ENCODE data around the gene PNCK. TPM values are rescaled to one million over a fixed set of nuclear protein-coding genes. Genes with fewer than 3 reads are reported as not detected.

PNCK gene
- total RNA-seq, 1 donor from 2014 or later = 1.1 TPM

- H3K27me3 Mint-ChIP-seq (ENCODE audit: low read depth, unreplicated experiment) = no peaks in the 10 kb centered on the region
- Histone ChIP-seq H3K9ac (ENCODE audit: low read length) (no peak overlapping the region), H3K27ac (ENCODE audit: low read depth, low read length) (no peak overlapping the region), H3K27me3 (ENCODE audit: insufficient read depth, low read length) (no peaks in the 10 kb centered on the region), H3K4me2 (ENCODE audit: low read length) (no peak overlapping the region), H3K4me1 (ENCODE audit: insufficient read depth, low read length) (peaks cover 14% of the 10 kb centered on the region), H4K20me1 (ENCODE audit: insufficient read depth, low read length) (peaks cover 31% of the 10 kb centered on the region), H2AFZ (ENCODE audit: low read depth, low read length) (no peak overlapping the region), H3K9me3 (ENCODE audit: insufficient read depth, low read depth, low read length) (no peaks in the 10 kb centered on the region), H3K79me2 (ENCODE audit: insufficient read depth, low read length) (peaks cover 38% of the 10 kb centered on the region), H3K4me3 (ENCODE audit: insufficient read depth, low read depth, low read length) (no peak overlapping the region), H3K36me3 (ENCODE audit: insufficient read depth, low read length) (peaks cover 13% of the 10 kb centered on the region)
- no peaks in the 10 kb centered on the region for H3K9me3 Mint-ChIP-seq (ENCODE audit: unreplicated experiment)
- no peak for TF ChIP-seq EZH2 (IDR thresholded peaks at IDR 0.05; ENCODE audit: insufficient read depth, low read length)
- TF ChIP-seq, protein P1, sequence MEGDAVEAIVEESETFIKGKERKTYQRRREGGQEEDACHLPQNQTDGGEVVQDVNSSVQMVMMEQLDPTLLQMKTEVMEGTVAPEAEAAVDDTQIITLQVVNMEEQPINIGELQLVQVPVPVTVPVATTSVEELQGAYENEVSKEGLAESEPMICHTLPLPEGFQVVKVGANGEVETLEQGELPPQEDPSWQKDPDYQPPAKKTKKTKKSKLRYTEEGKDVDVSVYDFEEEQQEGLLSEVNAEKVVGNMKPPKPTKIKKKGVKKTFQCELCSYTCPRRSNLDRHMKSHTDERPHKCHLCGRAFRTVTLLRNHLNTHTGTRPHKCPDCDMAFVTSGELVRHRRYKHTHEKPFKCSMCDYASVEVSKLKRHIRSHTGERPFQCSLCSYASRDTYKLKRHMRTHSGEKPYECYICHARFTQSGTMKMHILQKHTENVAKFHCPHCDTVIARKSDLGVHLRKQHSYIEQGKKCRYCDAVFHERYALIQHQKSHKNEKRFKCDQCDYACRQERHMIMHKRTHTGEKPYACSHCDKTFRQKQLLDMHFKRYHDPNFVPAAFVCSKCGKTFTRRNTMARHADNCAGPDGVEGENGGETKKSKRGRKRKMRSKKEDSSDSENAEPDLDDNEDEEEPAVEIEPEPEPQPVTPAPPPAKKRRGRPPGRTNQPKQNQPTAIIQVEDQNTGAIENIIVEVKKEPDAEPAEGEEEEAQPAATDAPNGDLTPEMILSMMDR (IDR thresholded peaks at IDR 0.05; ENCODE audit: insufficient read depth, low read depth, low read length) = no peak
- FAIRE-seq (no peak), DNase-seq (ENCODE audit: low read depth) (no peak)
- H3K4me1 Mint-ChIP-seq (ENCODE audit: low read depth, unreplicated experiment) = peaks cover 3% of the 10 kb centered on the region
- H3K27ac Mint-ChIP-seq (ENCODE audit: unreplicated experiment) = no peak overlapping the region
- no peak overlapping the region for H3K4me3 Mint-ChIP-seq (ENCODE audit: unreplicated experiment)
- H3K36me3 Mint-ChIP-seq (ENCODE audit: low read depth, unreplicated experiment) = peaks cover 4% of the 10 kb centered on the region
Observed at GRCh38 chrX:153719701-153720100, 46.1 kb upstream of the PNCK start.

DNA sequence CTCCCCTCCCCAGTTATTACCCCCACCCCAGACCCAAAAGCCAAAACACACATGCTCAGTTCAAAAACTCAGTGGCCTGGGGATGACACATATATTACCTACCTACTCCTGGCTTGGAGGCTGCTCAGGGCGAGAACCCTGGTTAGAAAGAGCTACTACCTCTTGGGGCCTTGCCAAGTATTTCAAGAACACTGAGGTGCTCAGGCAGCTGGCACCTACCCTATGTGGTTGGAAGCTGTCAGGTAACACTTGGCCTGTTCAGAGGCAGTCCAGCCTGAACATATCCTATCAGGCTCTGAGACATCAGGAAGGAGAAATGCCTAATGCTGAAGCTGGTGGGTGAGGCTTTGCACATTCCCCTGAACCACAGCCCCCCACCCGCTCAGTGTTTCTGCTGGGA, 45.6 kb upstream of the PNCK start:
- Mint-ChIP-seq H3K4me1 (ENCODE audit: low read depth, unreplicated experiment) (peaks cover 5% of the 10 kb centered on the region), H3K27ac (ENCODE audit: unreplicated experiment) (no peak overlapping the region)
- H3K36me3 ChIP-seq (ENCODE audit: insufficient read depth, low read length) = peaks cover 18% of the 10 kb centered on the region

DNA sequence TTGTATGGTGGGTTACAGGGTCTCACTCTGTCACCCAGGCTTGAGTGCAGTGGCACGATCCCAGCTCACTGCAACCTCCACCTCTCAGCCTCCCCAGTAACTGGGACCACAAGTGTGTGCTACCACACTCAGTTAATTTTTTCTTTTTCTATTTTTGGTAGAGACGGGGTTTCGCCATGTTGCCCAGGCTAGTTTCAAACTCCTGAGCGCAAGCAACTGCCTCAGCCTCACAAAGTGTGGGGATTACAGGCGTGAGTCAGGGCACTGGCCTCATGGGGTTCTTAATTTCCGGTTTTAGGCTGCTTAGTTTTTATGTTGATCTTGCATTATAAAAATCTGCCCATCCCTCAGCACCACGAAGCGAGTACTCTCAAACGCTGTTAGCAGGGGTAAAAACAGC, 43.8 kb upstream of the PNCK start:
- Histone ChIP-seq H3K27me3 (ENCODE audit: insufficient read depth, low read length) (no peaks in the 10 kb centered on the region), H3K4me1 (ENCODE audit: insufficient read depth, low read length) (peaks cover 6% of the 10 kb centered on the region), H3K4me2 (ENCODE audit: low read length) (no peak overlapping the region), H3K9me3 (ENCODE audit: insufficient read depth, low read depth, low read length) (no peaks in the 10 kb centered on the region), H4K20me1 (ENCODE audit: insufficient read depth, low read length) (peaks cover 28% of the 10 kb centered on the region), H3K27ac (ENCODE audit: low read depth, low read length) (no peak overlapping the region), H3K9ac (ENCODE audit: low read length) (no peak overlapping the region), H3K79me2 (ENCODE audit: insufficient read depth, low read length) (peaks cover 24% of the 10 kb centered on the region), H3K36me3 (ENCODE audit: insufficient read depth, low read length) (peaks cover 18% of the 10 kb centered on the region), H3K4me3 (ENCODE audit: insufficient read depth, low read depth, low read length) (no peak overlapping the region), H2AFZ (ENCODE audit: low read depth, low read length) (no peak overlapping the region)
- Mint-ChIP-seq H3K9me3 (ENCODE audit: unreplicated experiment) (no peaks in the 10 kb centered on the region), H3K27me3 (ENCODE audit: low read depth, unreplicated experiment) (no peaks in the 10 kb centered on the region), H3K27ac (ENCODE audit: unreplicated experiment) (no peak overlapping the region), H3K4me1 (ENCODE audit: low read depth, unreplicated experiment) (peaks cover 7% of the 10 kb centered on the region), H3K36me3 (ENCODE audit: low read depth, unreplicated experiment) (peaks cover 6% of the 10 kb centered on the region), H3K4me3 (ENCODE audit: unreplicated experiment) (no peak overlapping the region)
- FAIRE-seq (no peak), DNase-seq (ENCODE audit: low read depth) (no peak)
- no peak for TF ChIP-seq EZH2 (IDR thresholded peaks at IDR 0.05; ENCODE audit: insufficient read depth, low read length)
- TF ChIP-seq, protein P1 (IDR thresholded peaks at IDR 0.05; ENCODE audit: insufficient read depth, low read depth, low read length) = no peak

More for the DNA sequence above, 45.6 kb upstream of the PNCK start:
- peaks cover 14% of the 10 kb centered on the region for H3K4me1 ChIP-seq (ENCODE audit: insufficient read depth, low read length)
- no peak overlapping the region for H3K4me2 ChIP-seq (ENCODE audit: low read length)
- H3K36me3 Mint-ChIP-seq (ENCODE audit: low read depth, unreplicated experiment) = peaks cover 4% of the 10 kb centered on the region
- H3K9me3 Mint-ChIP-seq (ENCODE audit: unreplicated experiment) = no peaks in the 10 kb centered on the region
- peaks cover 31% of the 10 kb centered on the region for H4K20me1 ChIP-seq (ENCODE audit: insufficient read depth, low read length)
- DNase-seq (ENCODE audit: low read depth) (no peak), FAIRE-seq (no peak)
- H3K9ac ChIP-seq (ENCODE audit: low read length) = no peak overlapping the region
- no peak overlapping the region for H2AFZ ChIP-seq (ENCODE audit: low read depth, low read length)
- H3K9me3 ChIP-seq (ENCODE audit: insufficient read depth, low read depth, low read length) = no peaks in the 10 kb centered on the region
- no peaks in the 10 kb centered on the region for H3K27me3 ChIP-seq (ENCODE audit: insufficient read depth, low read length)
- H3K27ac ChIP-seq (ENCODE audit: low read depth, low read length) = no peak overlapping the region
- no peaks in the 10 kb centered on the region for H3K27me3 Mint-ChIP-seq (ENCODE audit: low read depth, unreplicated experiment)
- TF ChIP-seq, protein P1 (IDR thresholded peaks at IDR 0.05; ENCODE audit: insufficient read depth, low read depth, low read length) = no peak
- TF ChIP-seq EZH2 (IDR thresholded peaks at IDR 0.05; ENCODE audit: insufficient read depth, low read length) = no peak
- peaks cover 38% of the 10 kb centered on the region for H3K79me2 ChIP-seq (ENCODE audit: insufficient read depth, low read length)
- H3K4me3 Mint-ChIP-seq (ENCODE audit: unreplicated experiment) = no peak overlapping the region
- H3K4me3 ChIP-seq (ENCODE audit: insufficient read depth, low read depth, low read length) = no peak overlapping the region
